GM12878 (cell line): ENCODE measurements around the gene CAMK2G. TPM values are rescaled to one million over a fixed set of nuclear protein-coding genes. Genes with fewer than 3 reads are reported as not detected.
A peak's percentile ranks its signal among the peaks of the same experiment; 100 is the strongest.

Experiments
- BHLHE40 ChIP-seq, 2 experiments: fragments of 450-650 bp in 1 of 2; IDR thresholded peaks; 2 replicates each; pipeline ENCODE4 v1.6.1; 2011 to 2017; ENCODE audit warnings: low read depth in 2 of 2, borderline replicate concordance in 1 of 2, improper control_type of control experiment in 1 of 2, low read length in 1 of 2, mild to moderate bottlenecking in 1 of 2
- BRCA1 ChIP-seq: IDR thresholded peaks from 2 replicates; pipeline ENCODE4 v1.6.1; 2011; ENCODE audit warnings: low read depth, low read length, improper control_type of control experiment
- CEBPB ChIP-seq, 2 experiments: fragments of 150-350 bp in 1 of 2; IDR thresholded peaks; 2 replicates each; pipeline ENCODE4 v1.6.1; 2012 to 2014; ENCODE audit warnings: low read depth in 2 of 2, low read length in 2 of 2, borderline replicate concordance in 1 of 2, inconsistent platforms in 1 of 2
- CREB1 ChIP-seq: IDR thresholded peaks from 2 replicates; pipeline ENCODE4 v1.6.1; 2012; ENCODE audit warnings: low read depth, mild to moderate bottlenecking, inconsistent platforms
- DPF2 ChIP-seq: fragments of 450-650 bp; IDR thresholded peaks from 2 replicates; pipeline ENCODE4 v1.6.1; 2017; ENCODE audit warnings: mild to moderate bottlenecking
- EGR1 ChIP-seq, 2 experiments: IDR thresholded peaks; 1 replicate in 1 of 2; 2 replicates in 1 of 2; pipeline ENCODE4 v1.6.1; 2011 to 2012; ENCODE audit warnings: low read depth in 2 of 2, low read length in 2 of 2, borderline replicate concordance in 1 of 2, mild to moderate bottlenecking in 1 of 2, moderate library complexity in 1 of 2
- EP300 ChIP-seq, 2 experiments: fragments of 150-350 bp in 1 of 2; IDR thresholded peaks; 2 replicates each; pipeline ENCODE4 v1.6.1; 2011 to 2012; ENCODE audit warnings: low read depth in 2 of 2, low read length in 2 of 2, borderline replicate concordance in 1 of 2, improper control_type of control experiment in 1 of 2, inconsistent platforms in 1 of 2; ENCODE audit not compliant: control insufficient read depth in 1 of 2
- GATAD2B ChIP-seq: fragments of 450-650 bp; conservative IDR thresholded peaks from 2 replicates; pipeline ENCODE4 v1.6.1; 2017; ENCODE audit warnings: low read depth, mild to moderate bottlenecking, moderate library complexity
- IKZF1 ChIP-seq: fragments of 450-650 bp; conservative IDR thresholded peaks from 2 replicates; pipeline ENCODE4 v1.6.1; 2017; ENCODE audit warnings: antibody characterized with exemption, mild to moderate bottlenecking
- NR2F1 ChIP-seq: fragments of 450-650 bp; conservative IDR thresholded peaks from 2 replicates; pipeline ENCODE4 v1.6.1; 2017; ENCODE audit warnings: mild to moderate bottlenecking
- PML ChIP-seq: IDR thresholded peaks from 2 replicates; pipeline ENCODE4 v1.6.1; 2012; ENCODE audit warnings: low read length, inconsistent platforms
- POLR2AphosphoS5 ChIP-seq: IDR thresholded peaks from 2 replicates; pipeline ENCODE4 v1.6.1; 2011; ENCODE audit warnings: mild to moderate bottlenecking, low read length, inconsistent platforms
- TCF3 ChIP-seq: IDR thresholded peaks from 2 replicates; pipeline ENCODE4 v1.6.1; 2012; ENCODE audit warnings: low read depth, mild to moderate bottlenecking, low read length, borderline replicate concordance; ENCODE audit not compliant: insufficient read depth
- polyA plus RNA-seq, 11 experiments: library from polyadenylated mRNA; depleted of rRNA in 4 of 11; unstranded in 6 of 11; stranded (reverse) in 5 of 11; fragments of >200 nt; fragmentation: Nextera tagmentation in 4 of 11; fragmentation: Illumina TruSeq in 1 of 11; extraction: Ambion mirVana in 4 of 11; extraction: Trizol in 1 of 11; gene quantifications; 1 replicate in 1 of 11; 2 replicates in 10 of 11; pipeline versions ENCODE4 v1.2.1 to v1.2.3, GENCODE V29; 2011 to 2016; ENCODE audit warnings: inconsistent platforms in 2 of 11, missing spikeins in 2 of 11, low read depth in 1 of 11
- total RNA-seq, 4 experiments: library from RNA; depleted of rRNA in 3 of 4; stranded (reverse); fragments of >200 nt in 3 of 4; fragmentation: Illumina TruSeq in 1 of 4; extraction: Trizol in 1 of 4; gene quantifications; 2 replicates each; pipeline versions ENCODE4 v1.2.1 to v1.2.3, GENCODE V29; 2013 to 2021
- TF ChIP-seq, protein P1 (sequence below): fragments of 450-650 bp; IDR thresholded peaks from 2 replicates; pipeline ENCODE4 v1.6.1; 2017; ENCODE audit warnings: mild to moderate bottlenecking, moderate library complexity

Gene CAMK2G
- total and polyA plus RNA-seq, 10 of the 15 experiments (the other 5 are each of a cell fraction or from before 2014, with no cell fraction given): 5.5 to 24.3 (median 16.9) TPM

DNA sequence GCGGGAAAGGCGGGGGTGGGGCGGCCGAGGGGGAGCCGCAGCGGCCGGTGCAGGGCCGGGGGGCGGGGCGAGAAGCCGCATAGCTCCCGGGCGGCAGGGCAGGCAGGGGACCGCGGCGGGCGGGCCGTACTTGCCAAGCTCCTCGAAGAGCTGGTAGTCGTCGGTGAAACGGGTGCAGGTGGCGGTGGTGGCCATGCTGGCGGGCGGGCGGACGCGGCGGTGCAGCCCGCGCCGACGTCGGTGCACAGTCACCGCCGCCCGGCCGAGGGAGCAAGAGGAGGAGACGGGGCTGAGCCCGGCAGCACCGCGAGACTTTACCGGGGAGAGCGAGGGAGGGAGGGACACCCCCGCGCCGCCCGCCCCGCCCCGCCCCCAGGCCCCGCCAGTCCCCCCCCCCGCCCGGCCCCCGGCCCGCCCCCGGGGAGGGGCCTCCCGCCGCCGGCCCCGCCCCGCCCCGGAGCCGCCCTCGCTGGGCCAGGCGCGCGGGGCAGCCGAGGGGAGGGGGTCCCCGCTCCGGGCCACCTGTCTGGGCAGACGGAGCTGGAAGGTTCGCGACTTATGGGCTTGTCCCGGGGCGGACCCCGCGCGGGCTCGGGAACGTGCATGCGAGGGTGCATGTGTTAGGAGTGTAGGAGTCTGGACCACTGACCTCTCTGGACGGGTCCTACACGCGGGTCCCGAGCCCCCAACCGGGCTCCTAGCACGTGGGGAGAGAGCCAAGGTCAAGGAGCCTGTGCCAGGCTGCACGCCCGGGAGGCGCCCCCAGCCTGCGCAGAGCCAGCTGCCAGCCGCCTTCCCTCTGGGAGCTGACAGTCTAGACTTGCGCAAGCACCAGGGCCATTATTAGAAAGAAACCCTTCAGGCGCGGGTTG, at the start of gene CAMK2G (continued):
- TF ChIP-seq, protein P1, sequence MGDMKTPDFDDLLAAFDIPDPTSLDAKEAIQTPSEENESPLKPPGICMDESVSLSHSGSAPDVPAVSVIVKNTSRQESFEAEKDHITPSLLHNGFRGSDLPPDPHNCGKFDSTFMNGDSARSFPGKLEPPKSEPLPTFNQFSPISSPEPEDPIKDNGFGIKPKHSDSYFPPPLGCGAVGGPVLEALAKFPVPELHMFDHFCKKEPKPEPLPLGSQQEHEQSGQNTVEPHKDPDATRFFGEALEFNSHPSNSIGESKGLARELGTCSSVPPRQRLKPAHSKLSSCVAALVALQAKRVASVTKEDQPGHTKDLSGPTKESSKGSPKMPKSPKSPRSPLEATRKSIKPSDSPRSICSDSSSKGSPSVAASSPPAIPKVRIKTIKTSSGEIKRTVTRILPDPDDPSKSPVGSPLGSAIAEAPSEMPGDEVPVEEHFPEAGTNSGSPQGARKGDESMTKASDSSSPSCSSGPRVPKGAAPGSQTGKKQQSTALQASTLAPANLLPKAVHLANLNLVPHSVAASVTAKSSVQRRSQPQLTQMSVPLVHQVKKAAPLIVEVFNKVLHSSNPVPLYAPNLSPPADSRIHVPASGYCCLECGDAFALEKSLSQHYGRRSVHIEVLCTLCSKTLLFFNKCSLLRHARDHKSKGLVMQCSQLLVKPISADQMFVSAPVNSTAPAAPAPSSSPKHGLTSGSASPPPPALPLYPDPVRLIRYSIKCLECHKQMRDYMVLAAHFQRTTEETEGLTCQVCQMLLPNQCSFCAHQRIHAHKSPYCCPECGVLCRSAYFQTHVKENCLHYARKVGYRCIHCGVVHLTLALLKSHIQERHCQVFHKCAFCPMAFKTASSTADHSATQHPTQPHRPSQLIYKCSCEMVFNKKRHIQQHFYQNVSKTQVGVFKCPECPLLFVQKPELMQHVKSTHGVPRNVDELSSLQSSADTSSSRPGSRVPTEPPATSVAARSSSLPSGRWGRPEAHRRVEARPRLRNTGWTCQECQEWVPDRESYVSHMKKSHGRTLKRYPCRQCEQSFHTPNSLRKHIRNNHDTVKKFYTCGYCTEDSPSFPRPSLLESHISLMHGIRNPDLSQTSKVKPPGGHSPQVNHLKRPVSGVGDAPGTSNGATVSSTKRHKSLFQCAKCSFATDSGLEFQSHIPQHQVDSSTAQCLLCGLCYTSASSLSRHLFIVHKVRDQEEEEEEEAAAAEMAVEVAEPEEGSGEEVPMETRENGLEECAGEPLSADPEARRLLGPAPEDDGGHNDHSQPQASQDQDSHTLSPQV: no peak
- peak; percentile 32; the same call in 1 of the 2 replicates for TF ChIP-seq CREB1
- TF ChIP-seq BRCA1: 0 out of 2 replicates have a peak, but pooled peaks have one; percentile 52
- peak; percentile 61 for TF ChIP-seq IKZF1
- peak; percentile 60; the same call in 1 of the 2 replicates for TF ChIP-seq POLR2AphosphoS5
- TF ChIP-seq CEBPB (IDR thresholded peaks at IDR 0.05; ENCODE audit: borderline replicate concordance in 1 of 2, low read depth in 2 of 2, low read length in 2 of 2): peak in 1 of 2 experiments; percentile 49; a peak in 1 of 4 replicates
- 0 out of 2 replicates have a peak, but pooled peaks have one; percentile 4 for TF ChIP-seq TCF3
- TF ChIP-seq DPF2: peak; percentile 61; the same call in 1 of the 2 replicates
- peak; percentile 44; the same call in 1 of the 2 replicates for TF ChIP-seq GATAD2B
- peak; percentile 41 for TF ChIP-seq NR2F1
- TF ChIP-seq EGR1 (IDR thresholded peaks at IDR 0.05; ENCODE audit: borderline replicate concordance in 1 of 2, low read depth in 2 of 2, low read length in 2 of 2): peak in 1 of 2 experiments; percentile 71; a peak in 1 of 3 replicates
- peak in 1 of 2 experiments; percentile 34; a peak in 2 of 4 replicates for TF ChIP-seq BHLHE40 (IDR thresholded peaks at IDR 0.05; ENCODE audit: borderline replicate concordance in 1 of 2, low read depth in 2 of 2, low read length in 1 of 2)
- no peak for TF ChIP-seq PML
- TF ChIP-seq EP300 (IDR thresholded peaks at IDR 0.05; ENCODE audit: borderline replicate concordance in 1 of 2, control insufficient read depth in 1 of 2, low read depth in 2 of 2, low read length in 2 of 2): no peak
